GM10248 (cell line): ENCODE results near the gene UBE2E2.

ENCODE experiments used
- CTCF ChIA-PET: fragments of 300-600 bp; sonication (Branson Sonifier 250); formaldehyde crosslinking; extraction: SDS; loops from one replicate; lab custom pipeline; 2021; ENCODE audit warnings: antibody characterized with exemption; lab: Yijun Ruan, JAX
- POLR2A ChIA-PET: fragments of 350-650 bp; sonication (Branson Sonifier 250); formaldehyde crosslinking; extraction: SDS; loops from one replicate; lab custom pipeline; 2020; ENCODE audit warnings: antibody characterized with exemption; lab: Yijun Ruan, JAX
- DNase-seq: peaks from one replicate; pipeline ENCODE4 v3.0.0; 2012; ENCODE audit errors: extremely low spot score
- CTCF ChIP-seq: IDR thresholded peaks from 2 replicates; pipeline ENCODE4 v1.5.1; 2012; ENCODE audit warnings: mild to moderate bottlenecking, low read depth; ENCODE audit errors: extremely low read depth, missing control alignments, control extremely low read depth

Gene UBE2E2

GRCh38 chr3:23185861-23186260 is 17.3 kb upstream of the UBE2E2 start:
- ChIA-PET CTCF (interaction anchor here (1.5 kb wide), 1 partner anchor 12 kb away, joined by 4 read pairs; no protein-coding TSS in a partner anchor), POLR2A (no interaction called here)
- no peak for DNase-seq
- TF ChIP-seq CTCF = no peak

DNA sequence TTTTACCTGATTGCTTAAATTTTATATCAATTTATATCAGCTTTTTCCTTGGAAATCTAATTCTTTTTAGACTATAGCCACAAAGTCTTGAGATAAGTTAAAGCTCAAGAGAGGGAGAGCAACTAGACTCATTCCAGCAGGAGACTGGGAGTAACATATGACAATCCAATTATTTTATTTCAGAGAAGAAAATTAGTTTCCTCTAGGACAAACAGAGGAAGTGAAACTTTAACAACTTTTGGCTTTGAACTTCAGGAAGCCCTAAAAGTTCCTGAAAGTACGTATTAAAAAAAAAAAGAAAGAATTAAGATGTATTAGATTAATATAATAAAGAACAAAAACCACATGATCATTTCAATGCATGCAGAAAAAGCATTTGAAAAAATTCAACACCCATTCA is 13.9 kb upstream of the UBE2E2 start:
- TF ChIP-seq CTCF = no peak
- ChIA-PET POLR2A (no interaction called here), CTCF (interaction anchor here (1.2 kb wide), 1 partner anchor 14 kb away, joined by 4 read pairs; no protein-coding TSS in a partner anchor)
- no peak for DNase-seq

- DNase-seq = no peak
- POLR2A ChIA-PET = no interaction called here
- no peak for TF ChIP-seq CTCF
- CTCF ChIA-PET = interaction anchor here (1.1 to 1.2 kb wide), 2 partner anchors 14 to 58 kb away, joined by 3 read pairs; no protein-coding TSS in a partner anchor
Measured at GRCh38 chr3:23192816-23193215, 10.3 kb upstream of the UBE2E2 start.

GRCh38 chr3:23193831-23194230 is 9.3 kb upstream of the UBE2E2 start:
- DNase-seq = no peak
- POLR2A ChIA-PET = no interaction called here
- no peak for TF ChIP-seq CTCF
- CTCF ChIA-PET = interaction anchor here (1.1 to 1.7 kb wide), 2 partner anchors 13 to 15 kb away, joined by 3 to 5 read pairs; no protein-coding TSS in a partner anchor

DNA sequence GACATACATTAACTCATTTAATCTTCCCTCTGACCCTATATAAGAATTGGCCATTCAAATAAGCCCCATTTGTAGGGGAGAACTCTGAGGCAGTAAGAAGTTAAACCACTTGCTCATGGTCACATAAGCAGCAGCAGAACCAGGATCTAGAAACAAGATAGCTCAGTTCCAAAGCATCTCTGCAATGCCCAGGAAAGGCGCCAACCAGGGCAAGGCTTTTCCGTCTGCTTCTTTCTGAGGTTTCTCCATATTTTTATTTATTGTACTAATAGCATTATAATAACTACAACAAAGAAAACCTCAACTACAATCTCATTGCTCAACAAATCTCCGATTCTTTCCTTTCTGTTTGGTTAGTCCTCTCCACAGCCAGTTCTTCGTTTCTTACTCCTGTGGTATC is 4.3 kb upstream of the UBE2E2 start:
- DNase-seq = no peak
- POLR2A ChIA-PET = no interaction called here
- CTCF ChIA-PET = no interaction called here

DNA sequence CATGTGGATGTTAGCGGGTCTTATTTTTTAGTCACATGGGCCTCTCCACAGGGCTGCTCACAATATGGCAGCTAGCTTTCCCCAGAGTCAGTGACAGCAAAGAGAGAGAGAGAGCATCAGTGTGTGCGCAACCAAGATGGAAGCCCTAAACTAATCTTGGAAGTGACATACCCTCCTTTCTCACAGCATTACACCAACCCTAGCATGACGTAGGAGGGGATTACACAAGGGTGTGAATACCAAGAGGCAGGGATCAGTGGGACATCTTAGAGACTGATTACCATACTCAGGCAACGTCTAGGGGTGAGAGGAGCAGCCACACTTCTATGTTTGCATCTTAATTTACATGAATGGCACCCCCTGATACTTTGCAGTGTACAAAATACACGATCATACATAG is 3.5 kb upstream of the UBE2E2 start:
- no peak for DNase-seq
- CTCF ChIA-PET = no interaction called here
- no peak for TF ChIP-seq CTCF
- POLR2A ChIA-PET = no interaction called here

More for the DNA sequence above, 4.3 kb upstream of the UBE2E2 start:
- TF ChIP-seq CTCF = no peak

- no peak for DNase-seq
- ChIA-PET CTCF (interaction anchor here (0.6 to 0.9 kb wide), 2 partner anchors 36 to 676 kb away, joined by 3 read pairs; no protein-coding TSS in a partner anchor), POLR2A (no interaction called here)
- TF ChIP-seq CTCF = no peak
Measured at GRCh38 chr3:23201154-23201838, 1.8 kb upstream of the UBE2E2 start.
